ENCODE measurements around the gene TSPAN1. TPM values are rescaled to one million over a fixed set of nuclear protein-coding genes. Genes with fewer than 3 reads are reported as not detected.

TSPAN1 gene
- total RNA-seq, 1 donor from 2014 or later, result 6.9 TPM

- ATAC-seq (no peak), DNase-seq (no peak)
- intact Hi-C loops (cut with DNase I), result no loop called here
- no peak overlapping the region for H3K4me3 ChIP-seq
- no peak overlapping the region for H3K27ac ChIP-seq
- H3K27me3 ChIP-seq, result no peaks in the 10 kb centered on the region
- H3K36me3 ChIP-seq, result no peaks in the 10 kb centered on the region
- H3K9me3 ChIP-seq, result no peaks in the 10 kb centered on the region
- H3K4me1 ChIP-seq, result peaks cover 15% of the 10 kb centered on the region
- no peak for TF ChIP-seq CTCF (IDR thresholded peaks at IDR 0.05)
Observed at GRCh38 chr1:46136711-46137110, 38.2 kb upstream of the TSPAN1 start.

- no peaks in the 10 kb centered on the region for H3K36me3 ChIP-seq
- H3K27me3 ChIP-seq, result no peaks in the 10 kb centered on the region
- ATAC-seq (no peak), DNase-seq (no peak)
- H3K27ac ChIP-seq, result peak overlapping the region; percentile 32
- intact Hi-C loops (cut with DNase I), result no loop called here
- peak overlapping the region; percentile 14 for H3K4me3 ChIP-seq
- H3K4me1 ChIP-seq, result peaks cover 12% of the 10 kb centered on the region
- no peaks in the 10 kb centered on the region for H3K9me3 ChIP-seq
- TF ChIP-seq CTCF (IDR thresholded peaks at IDR 0.05), result no peak
Observed at GRCh38 chr1:46137916-46138315, 37.0 kb upstream of the TSPAN1 start.

- H3K9me3 ChIP-seq, result no peaks in the 10 kb centered on the region
- H3K4me1 ChIP-seq, result no peaks in the 10 kb centered on the region
- TF ChIP-seq CTCF (IDR thresholded peaks at IDR 0.05), result no peak
- intact Hi-C loops (cut with DNase I), result no loop called here
- no peaks in the 10 kb centered on the region for H3K36me3 ChIP-seq
- DNase-seq, result no peak
- H3K4me3 ChIP-seq, result no peak overlapping the region
- no peaks in the 10 kb centered on the region for H3K27me3 ChIP-seq
- H3K27ac ChIP-seq, result no peak overlapping the region
- ATAC-seq, result no peak
Observed at GRCh38 chr1:46148318-46148717, 26.6 kb upstream of the TSPAN1 start.

- TF ChIP-seq CTCF (IDR thresholded peaks at IDR 0.05), result no peak
- Histone ChIP-seq H3K36me3 (no peaks in the 10 kb centered on the region), H3K27ac (no peak overlapping the region), H3K27me3 (no peaks in the 10 kb centered on the region), H3K4me3 (no peak overlapping the region), H3K4me1 (no peaks in the 10 kb centered on the region), H3K9me3 (no peaks in the 10 kb centered on the region)
- intact Hi-C loops (cut with DNase I), result no loop called here
- ATAC-seq (peak; percentile 46), DNase-seq (no peak)
Observed at GRCh38 chr1:46150085-46150484, 24.8 kb upstream of the TSPAN1 start.

- Histone ChIP-seq H3K36me3 (no peaks in the 10 kb centered on the region), H3K4me3 (no peak overlapping the region), H3K9me3 (no peaks in the 10 kb centered on the region), H3K27me3 (no peaks in the 10 kb centered on the region), H3K4me1 (no peaks in the 10 kb centered on the region), H3K27ac (no peak overlapping the region)
- intact Hi-C loops (cut with DNase I), result no loop called here
- no peak for ATAC-seq
- TF ChIP-seq CTCF (IDR thresholded peaks at IDR 0.05), result no peak
- no peak for DNase-seq
Observed at GRCh38 chr1:46152016-46152415, 22.9 kb upstream of the TSPAN1 start.

GRCh38 chr1:46153228-46153627 is 21.7 kb upstream of the TSPAN1 start:
- H3K4me3 ChIP-seq, result no peak overlapping the region
- no peaks in the 10 kb centered on the region for H3K9me3 ChIP-seq
- intact Hi-C loops (cut with DNase I), result no loop called here
- no peak for TF ChIP-seq CTCF (IDR thresholded peaks at IDR 0.05)
- no peak for ATAC-seq
- H3K4me1 ChIP-seq, result no peaks in the 10 kb centered on the region
- no peaks in the 10 kb centered on the region for H3K36me3 ChIP-seq
- no peak overlapping the region for H3K27ac ChIP-seq
- no peaks in the 10 kb centered on the region for H3K27me3 ChIP-seq
- no peak for DNase-seq

Data from upper lobe of right lung (tissue), 1 donor.